Activated CD4-positive, alpha-beta T cell treated with anti-CD3 and anti-CD28 coated beads, Interleukin-2, amount 50 U/mL, for 4 hours (primary cell): Measurements from ENCODE around the gene TSR2.

Experiments
- DNase-seq, 2 experiments: peaks; one replicate each; pipeline ENCODE4 v3.0.0-alpha.2; 2020

The TSR2 gene

GRCh38 chrX:54439960-54440871 lies at the start of gene TSR2:
Gene TSR2, plus strand, starts transcription at chrX:54440404. Its CDS starts 18 bp downstream, at chrX:54440422.
- DNase-seq, result peak; percentile 61 to 70

GRCh38 chrX:54397113-54397512 lies 43.1 kb upstream of the TSR2 start:
- DNase-seq, result no peak

GRCh38 chrX:54407266-54407665 lies 32.9 kb upstream of the TSR2 start:
- DNase-seq, result no peak

GRCh38 chrX:54411732-54412131 lies 28.5 kb upstream of the TSR2 start:
- DNase-seq, result no peak

GRCh38 chrX:54413753-54414152 lies 26.5 kb upstream of the TSR2 start:
- no peak for DNase-seq

GRCh38 chrX:54415534-54416350 lies 24.5 kb upstream of the TSR2 start:
- no peak for DNase-seq

- no peak for DNase-seq
Measured at GRCh38 chrX:54416965-54417364, 23.2 kb upstream of the TSR2 start.

- no peak for DNase-seq
Measured at GRCh38 chrX:54419559-54420302, 20.5 kb upstream of the TSR2 start.

GRCh38 chrX:54422168-54422567 lies 18.0 kb upstream of the TSR2 start:
- no peak for DNase-seq

- DNase-seq, result no peak
Measured at GRCh38 chrX:54423161-54423888, 16.9 kb upstream of the TSR2 start.

GRCh38 chrX:54427837-54428424 lies 12.3 kb upstream of the TSR2 start:
- no peak for DNase-seq

- no peak for DNase-seq
Measured at GRCh38 chrX:54430519-54430918, 9.7 kb upstream of the TSR2 start.

- DNase-seq, result no peak
Measured at GRCh38 chrX:54435121-54435520, 5.1 kb upstream of the TSR2 start.

GRCh38 chrX:54442790-54443189 lies 2.6 kb downstream of the TSR2 start:
- DNase-seq, result no peak

- DNase-seq, result no peak
Measured at GRCh38 chrX:54444752-54445151, 4.5 kb downstream of the TSR2 start.

- no peak for DNase-seq
Measured at GRCh38 chrX:54446084-54446483, 5.9 kb downstream of the TSR2 start.

- no peak for DNase-seq
Measured at GRCh38 chrX:54447461-54447860, 7.3 kb downstream of the TSR2 start.

- DNase-seq, result no peak
Measured at GRCh38 chrX:54449929-54450328, 9.7 kb downstream of the TSR2 start.

GRCh38 chrX:54452920-54453319 lies 12.7 kb downstream of the TSR2 start:
- no peak for DNase-seq

- DNase-seq, result no peak
Measured at GRCh38 chrX:54470054-54470760, 30.0 kb downstream of the TSR2 start.
